Stomach (tissue), 4 donors: ENCODE data around the gene ACTA2.

Experiments
- POLR2A ChIP-seq, 4 donors: fragments of 450-650 bp; IDR thresholded peaks; one replicate each; pipeline ENCODE4 v1.6.1; 2016; ENCODE audit warnings: antibody characterized with exemption in 4 of 4, control low read depth in 2 of 4, mild to moderate bottlenecking in 1 of 4, moderate library complexity in 1 of 4
- POLR2AphosphoS5 ChIP-seq, 3 donors: sonication (generic); formaldehyde crosslinking; IDR thresholded peaks; one replicate each; pipeline ENCODE4 v1.6.1; 2016; ENCODE audit warnings: antibody characterized with exemption in 3 of 3
- TF ChIP-seq, protein P1 (sequence below), 7 experiments: fragments of 450-650 bp in 4 of 7; fragments of 200-600 bp in 3 of 7; sonication (generic) in 3 of 7; IDR thresholded peaks; one replicate each; pipeline ENCODE4 v1.5.1; 2016 to 2019; ENCODE audit warnings: antibody characterized with exemption in 7 of 7, control low read depth in 2 of 7, mild to moderate bottlenecking in 1 of 7

DNA sequence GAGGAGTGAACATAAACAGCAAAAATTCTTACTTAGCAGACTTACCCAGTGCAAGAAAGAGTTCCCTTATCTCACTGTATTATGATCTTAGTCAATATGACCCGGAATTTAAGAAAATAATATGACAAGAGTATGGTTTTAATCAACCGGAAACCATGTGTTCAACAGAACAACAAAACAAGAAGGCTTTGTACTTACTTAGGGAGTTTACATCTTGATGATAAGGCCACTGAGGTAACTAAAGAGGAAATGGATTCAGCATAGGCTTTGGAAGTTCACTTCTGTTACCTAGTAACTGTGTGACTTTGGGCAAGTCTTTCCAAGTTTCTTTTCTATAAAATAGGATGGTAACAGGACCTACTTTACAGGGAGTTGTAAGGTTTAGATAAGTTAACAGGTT, 30.6 kb upstream of the ACTA2 start:
- TF ChIP-seq, protein P1, sequence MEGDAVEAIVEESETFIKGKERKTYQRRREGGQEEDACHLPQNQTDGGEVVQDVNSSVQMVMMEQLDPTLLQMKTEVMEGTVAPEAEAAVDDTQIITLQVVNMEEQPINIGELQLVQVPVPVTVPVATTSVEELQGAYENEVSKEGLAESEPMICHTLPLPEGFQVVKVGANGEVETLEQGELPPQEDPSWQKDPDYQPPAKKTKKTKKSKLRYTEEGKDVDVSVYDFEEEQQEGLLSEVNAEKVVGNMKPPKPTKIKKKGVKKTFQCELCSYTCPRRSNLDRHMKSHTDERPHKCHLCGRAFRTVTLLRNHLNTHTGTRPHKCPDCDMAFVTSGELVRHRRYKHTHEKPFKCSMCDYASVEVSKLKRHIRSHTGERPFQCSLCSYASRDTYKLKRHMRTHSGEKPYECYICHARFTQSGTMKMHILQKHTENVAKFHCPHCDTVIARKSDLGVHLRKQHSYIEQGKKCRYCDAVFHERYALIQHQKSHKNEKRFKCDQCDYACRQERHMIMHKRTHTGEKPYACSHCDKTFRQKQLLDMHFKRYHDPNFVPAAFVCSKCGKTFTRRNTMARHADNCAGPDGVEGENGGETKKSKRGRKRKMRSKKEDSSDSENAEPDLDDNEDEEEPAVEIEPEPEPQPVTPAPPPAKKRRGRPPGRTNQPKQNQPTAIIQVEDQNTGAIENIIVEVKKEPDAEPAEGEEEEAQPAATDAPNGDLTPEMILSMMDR (IDR thresholded peaks at IDR 0.05): no peak
- TF ChIP-seq POLR2A (IDR thresholded peaks at IDR 0.05) (no peak), POLR2AphosphoS5 (IDR thresholded peaks at IDR 0.05) (no peak)
